ENCODE results near the gene CTNNA3.

The CTNNA3 gene

GRCh38 chr10:66538908-66539307 lies 1157.1 kb downstream of the CTNNA3 start:
- Histone ChIP-seq H3K4me3 (ENCODE audit: insufficient read depth, low read depth, low read length, poor library complexity, severe bottlenecking) (no peak overlapping the region), H3K4me1 (ENCODE audit: control insufficient read depth, insufficient read depth, low read length, poor library complexity, severe bottlenecking) (no peaks in the 10 kb centered on the region), H3K36me3 (ENCODE audit: control insufficient read depth, insufficient read depth, low read length) (no peaks in the 10 kb centered on the region), H3K27me3 (replicated peaks; ENCODE audit: control insufficient read depth, insufficient read depth, low read length, poor library complexity, severe bottlenecking) (no peaks in the 10 kb centered on the region), H3K27ac (ENCODE audit: insufficient read depth, low read length, poor library complexity, severe bottlenecking) (no peak overlapping the region), H3K9me3 (ENCODE audit: control insufficient read depth, low read length) (no peaks in the 10 kb centered on the region)
- DNase-seq = no peak

DNA sequence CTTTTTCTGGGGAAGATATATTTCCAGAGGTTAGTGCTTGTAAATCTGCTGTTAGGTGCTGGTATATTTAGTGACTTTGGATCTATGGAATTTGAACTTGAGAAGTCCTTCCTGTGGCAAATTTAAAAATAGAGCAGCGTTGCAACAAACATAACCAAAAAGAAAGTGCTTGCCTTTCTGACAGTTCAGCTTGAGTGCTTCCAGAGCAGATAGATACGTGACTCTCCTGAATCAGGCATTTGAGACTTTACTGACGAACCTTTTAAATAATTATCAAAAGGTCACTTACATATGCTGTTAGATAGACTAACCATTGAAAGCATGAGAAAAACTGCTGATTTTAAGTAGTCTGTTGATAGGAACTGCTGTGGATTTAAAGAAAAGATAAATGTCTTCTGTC lies 1157.6 kb downstream of the CTNNA3 start:
- Histone ChIP-seq H3K27me3 (replicated peaks; ENCODE audit: control insufficient read depth, insufficient read depth, low read length, poor library complexity, severe bottlenecking) (no peaks in the 10 kb centered on the region), H3K4me3 (ENCODE audit: insufficient read depth, low read depth, low read length, poor library complexity, severe bottlenecking) (no peak overlapping the region), H3K9me3 (ENCODE audit: control insufficient read depth, low read length) (no peaks in the 10 kb centered on the region), H3K36me3 (ENCODE audit: control insufficient read depth, insufficient read depth, low read length) (no peaks in the 10 kb centered on the region), H3K4me1 (ENCODE audit: control insufficient read depth, insufficient read depth, low read length, poor library complexity, severe bottlenecking) (no peaks in the 10 kb centered on the region), H3K27ac (ENCODE audit: insufficient read depth, low read length, poor library complexity, severe bottlenecking) (no peak overlapping the region)
- no peak for DNase-seq

- Histone ChIP-seq H3K4me3 (ENCODE audit: insufficient read depth, low read depth, low read length, poor library complexity, severe bottlenecking) (no peak overlapping the region), H3K36me3 (ENCODE audit: control insufficient read depth, insufficient read depth, low read length) (no peaks in the 10 kb centered on the region), H3K27me3 (replicated peaks; ENCODE audit: control insufficient read depth, insufficient read depth, low read length, poor library complexity, severe bottlenecking) (no peaks in the 10 kb centered on the region), H3K4me1 (ENCODE audit: control insufficient read depth, insufficient read depth, low read length, poor library complexity, severe bottlenecking) (no peaks in the 10 kb centered on the region), H3K27ac (ENCODE audit: insufficient read depth, low read length, poor library complexity, severe bottlenecking) (no peak overlapping the region), H3K9me3 (ENCODE audit: control insufficient read depth, low read length) (no peaks in the 10 kb centered on the region)
- no peak for DNase-seq
These were observed 1158.8 kb downstream of the CTNNA3 start for GRCh38 chr10:66537186-66537585.

DNA sequence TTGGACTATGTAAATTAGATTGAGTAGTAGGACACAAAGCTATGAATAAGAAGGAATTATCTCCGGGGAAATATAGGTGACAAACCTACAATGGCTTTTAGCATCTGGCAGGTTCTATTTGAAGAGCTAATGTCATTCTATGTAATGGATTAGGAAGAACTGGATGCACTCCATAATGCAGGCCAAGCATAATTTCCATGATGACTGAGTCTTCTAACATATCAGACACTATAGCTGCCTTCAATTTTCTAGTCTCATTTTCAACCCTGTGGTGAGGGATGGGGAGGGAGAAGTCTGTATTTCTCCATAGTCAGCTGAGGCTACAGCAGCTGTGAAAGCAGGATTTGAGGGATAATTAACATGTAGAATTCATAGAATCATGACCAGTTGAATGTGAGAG lies 1160.6 kb downstream of the CTNNA3 start:
- Histone ChIP-seq H3K27ac (ENCODE audit: insufficient read depth, low read length, poor library complexity, severe bottlenecking) (no peak overlapping the region), H3K9me3 (ENCODE audit: control insufficient read depth, low read length) (no peaks in the 10 kb centered on the region), H3K36me3 (ENCODE audit: control insufficient read depth, insufficient read depth, low read length) (no peaks in the 10 kb centered on the region), H3K27me3 (replicated peaks; ENCODE audit: control insufficient read depth, insufficient read depth, low read length, poor library complexity, severe bottlenecking) (no peaks in the 10 kb centered on the region), H3K4me3 (ENCODE audit: insufficient read depth, low read depth, low read length, poor library complexity, severe bottlenecking) (no peak overlapping the region), H3K4me1 (ENCODE audit: control insufficient read depth, insufficient read depth, low read length, poor library complexity, severe bottlenecking) (no peaks in the 10 kb centered on the region)
- DNase-seq = no peak

DNA sequence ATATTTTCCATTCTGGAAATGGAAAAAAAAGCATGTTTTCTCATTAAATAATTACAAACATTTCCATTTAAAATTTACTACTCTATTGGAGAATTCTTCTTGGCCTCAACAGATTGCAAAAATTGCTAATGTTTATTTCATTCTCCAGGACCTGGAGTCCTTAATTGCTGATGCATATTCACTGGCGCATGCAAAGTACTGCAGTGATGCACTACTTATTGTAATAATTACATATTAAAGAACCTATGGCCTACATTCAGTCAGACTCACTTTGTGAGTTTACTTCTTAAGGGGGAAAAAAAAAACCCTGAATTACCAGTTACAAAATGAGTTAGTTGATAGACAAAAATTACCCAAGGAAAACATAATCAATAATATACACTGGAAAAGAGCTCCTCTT lies 1161.1 kb downstream of the CTNNA3 start:
- no peaks in the 10 kb centered on the region for H3K9me3 ChIP-seq (ENCODE audit: control insufficient read depth, low read length)
- no peaks in the 10 kb centered on the region for H3K27me3 ChIP-seq (replicated peaks; ENCODE audit: control insufficient read depth, insufficient read depth, low read length, poor library complexity, severe bottlenecking)
- H3K36me3 ChIP-seq (ENCODE audit: control insufficient read depth, insufficient read depth, low read length) = no peaks in the 10 kb centered on the region
- no peak overlapping the region for H3K4me3 ChIP-seq (ENCODE audit: insufficient read depth, low read depth, low read length, poor library complexity, severe bottlenecking)
- DNase-seq = no peak
- H3K27ac ChIP-seq (ENCODE audit: insufficient read depth, low read length, poor library complexity, severe bottlenecking) = no peak overlapping the region
- H3K4me1 ChIP-seq (ENCODE audit: control insufficient read depth, insufficient read depth, low read length, poor library complexity, severe bottlenecking) = no peaks in the 10 kb centered on the region

- Histone ChIP-seq H3K27me3 (replicated peaks; ENCODE audit: control insufficient read depth, insufficient read depth, low read length, poor library complexity, severe bottlenecking) (no peaks in the 10 kb centered on the region), H3K27ac (ENCODE audit: insufficient read depth, low read length, poor library complexity, severe bottlenecking) (no peak overlapping the region), H3K4me1 (ENCODE audit: control insufficient read depth, insufficient read depth, low read length, poor library complexity, severe bottlenecking) (no peaks in the 10 kb centered on the region), H3K4me3 (ENCODE audit: insufficient read depth, low read depth, low read length, poor library complexity, severe bottlenecking) (no peak overlapping the region), H3K9me3 (ENCODE audit: control insufficient read depth, low read length) (no peaks in the 10 kb centered on the region), H3K36me3 (ENCODE audit: control insufficient read depth, insufficient read depth, low read length) (no peaks in the 10 kb centered on the region)
- no peak for DNase-seq
These were observed 1174.5 kb downstream of the CTNNA3 start for GRCh38 chr10:66521506-66521905.

DNA sequence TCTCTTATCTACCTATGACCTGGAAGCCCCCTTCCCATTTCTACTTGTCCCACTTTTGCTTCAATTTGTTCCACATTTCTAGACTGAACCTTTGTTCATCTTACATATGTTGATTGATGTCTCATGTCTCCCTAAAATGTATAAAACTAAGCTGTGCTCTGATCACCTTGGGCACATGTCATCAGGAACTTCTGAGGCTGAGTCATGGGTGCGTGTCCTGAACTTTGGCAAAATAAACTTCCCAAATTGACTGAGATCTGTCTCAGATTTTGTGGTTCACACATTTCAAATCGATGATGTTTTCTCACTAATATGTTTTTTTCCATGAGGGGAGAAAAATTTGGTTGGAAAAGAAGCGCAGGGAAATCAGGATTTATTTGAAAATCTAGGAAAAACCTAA lies 1176.4 kb downstream of the CTNNA3 start:
- Histone ChIP-seq H3K27me3 (replicated peaks; ENCODE audit: control insufficient read depth, insufficient read depth, low read length, poor library complexity, severe bottlenecking) (no peaks in the 10 kb centered on the region), H3K27ac (ENCODE audit: insufficient read depth, low read length, poor library complexity, severe bottlenecking) (no peak overlapping the region), H3K4me3 (ENCODE audit: insufficient read depth, low read depth, low read length, poor library complexity, severe bottlenecking) (no peak overlapping the region), H3K9me3 (ENCODE audit: control insufficient read depth, low read length) (no peaks in the 10 kb centered on the region), H3K36me3 (ENCODE audit: control insufficient read depth, insufficient read depth, low read length) (no peaks in the 10 kb centered on the region), H3K4me1 (ENCODE audit: control insufficient read depth, insufficient read depth, low read length, poor library complexity, severe bottlenecking) (no peaks in the 10 kb centered on the region)
- no peak for DNase-seq

DNA sequence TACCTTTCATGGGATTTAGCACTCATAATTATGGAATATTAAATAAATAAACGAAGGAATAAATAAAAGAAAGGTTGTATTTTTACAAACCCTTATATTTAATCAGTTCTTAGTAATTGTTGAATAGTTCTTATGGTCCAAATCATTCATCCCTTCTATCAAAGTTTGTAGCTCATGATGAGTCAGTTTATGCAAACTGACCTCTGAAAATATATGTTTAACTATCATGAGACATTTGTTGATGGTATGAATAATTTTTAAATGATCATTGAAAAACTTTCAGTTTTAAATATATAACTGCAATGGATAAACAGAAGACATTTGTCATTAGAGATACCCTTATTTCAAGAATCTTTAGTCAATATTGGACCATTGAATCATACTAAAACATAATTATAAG lies 1181.3 kb downstream of the CTNNA3 start:
- Histone ChIP-seq H3K9me3 (ENCODE audit: control insufficient read depth, low read length) (no peaks in the 10 kb centered on the region), H3K4me1 (ENCODE audit: control insufficient read depth, insufficient read depth, low read length, poor library complexity, severe bottlenecking) (no peaks in the 10 kb centered on the region), H3K27me3 (replicated peaks; ENCODE audit: control insufficient read depth, insufficient read depth, low read length, poor library complexity, severe bottlenecking) (no peaks in the 10 kb centered on the region), H3K36me3 (ENCODE audit: control insufficient read depth, insufficient read depth, low read length) (no peaks in the 10 kb centered on the region), H3K4me3 (ENCODE audit: insufficient read depth, low read depth, low read length, poor library complexity, severe bottlenecking) (no peak overlapping the region), H3K27ac (ENCODE audit: insufficient read depth, low read length, poor library complexity, severe bottlenecking) (no peak overlapping the region)
- DNase-seq = no peak

DNA sequence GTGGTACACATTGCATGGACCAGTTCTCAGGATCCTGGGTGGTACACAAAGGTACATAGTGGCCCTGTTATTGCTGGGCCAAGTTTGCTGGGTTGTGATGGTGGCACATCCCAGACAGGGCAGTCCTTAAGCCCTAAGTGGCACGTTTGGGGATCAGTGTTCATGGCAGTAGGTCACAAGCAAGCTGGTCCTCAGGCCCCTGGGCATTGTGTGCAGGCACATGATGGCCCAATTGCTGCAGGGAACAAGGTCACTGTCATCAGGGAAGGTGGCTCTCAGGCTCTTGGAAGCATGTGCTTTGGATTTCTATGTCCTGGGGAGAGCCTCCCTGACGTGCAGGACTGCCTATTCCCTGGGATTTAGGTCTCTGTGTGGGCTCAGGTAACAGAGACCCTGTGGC lies 1182.5 kb downstream of the CTNNA3 start:
- no peak for DNase-seq
- no peaks in the 10 kb centered on the region for H3K4me1 ChIP-seq (ENCODE audit: control insufficient read depth, insufficient read depth, low read length, poor library complexity, severe bottlenecking)
- no peaks in the 10 kb centered on the region for H3K27me3 ChIP-seq (replicated peaks; ENCODE audit: control insufficient read depth, insufficient read depth, low read length, poor library complexity, severe bottlenecking)
- no peak overlapping the region for H3K4me3 ChIP-seq (ENCODE audit: insufficient read depth, low read depth, low read length, poor library complexity, severe bottlenecking)
- H3K9me3 ChIP-seq (ENCODE audit: control insufficient read depth, low read length) = no peaks in the 10 kb centered on the region
- H3K27ac ChIP-seq (ENCODE audit: insufficient read depth, low read length, poor library complexity, severe bottlenecking) = no peak overlapping the region
- no peaks in the 10 kb centered on the region for H3K36me3 ChIP-seq (ENCODE audit: control insufficient read depth, insufficient read depth, low read length)

DNA sequence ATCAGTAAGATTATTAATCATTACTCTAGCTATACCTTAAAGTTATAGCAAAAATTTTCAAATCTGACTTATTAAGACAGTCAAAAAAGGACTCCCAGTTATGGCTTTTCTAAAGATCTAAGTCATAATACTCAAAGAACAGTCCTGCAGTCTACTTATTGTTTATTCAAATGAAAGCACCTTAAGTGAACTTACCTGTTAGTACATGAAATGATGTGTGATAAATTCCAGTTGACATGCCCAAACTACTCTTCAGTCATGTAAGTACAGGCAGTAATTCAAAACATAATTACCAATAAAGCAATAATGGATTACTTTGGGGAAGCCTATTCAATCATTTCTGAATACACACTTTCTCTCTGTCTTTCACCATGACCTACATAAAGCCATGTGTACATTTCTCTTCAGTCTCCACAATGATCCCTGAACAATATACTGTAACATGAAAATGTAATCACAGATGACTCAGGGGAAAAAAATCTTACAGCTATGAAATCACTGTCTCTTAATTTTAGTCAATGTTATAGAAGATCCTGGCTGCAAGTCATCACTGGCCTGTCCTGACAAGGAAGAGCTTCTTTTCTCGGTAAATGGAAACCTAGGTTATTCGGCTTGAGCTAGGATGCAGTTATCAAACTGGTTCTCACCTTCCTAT lies 1190.9 kb downstream of the CTNNA3 start:
- H3K4me1 ChIP-seq (ENCODE audit: control insufficient read depth, insufficient read depth, low read length, poor library complexity, severe bottlenecking) = no peaks in the 10 kb centered on the region
- no peaks in the 10 kb centered on the region for H3K27me3 ChIP-seq (replicated peaks; ENCODE audit: control insufficient read depth, insufficient read depth, low read length, poor library complexity, severe bottlenecking)
- no peaks in the 10 kb centered on the region for H3K9me3 ChIP-seq (ENCODE audit: control insufficient read depth, low read length)
- H3K36me3 ChIP-seq (ENCODE audit: control insufficient read depth, insufficient read depth, low read length) = no peaks in the 10 kb centered on the region
- H3K4me3 ChIP-seq (ENCODE audit: insufficient read depth, low read depth, low read length, poor library complexity, severe bottlenecking) = no peak overlapping the region
- no peak for DNase-seq
- H3K27ac ChIP-seq (ENCODE audit: insufficient read depth, low read length, poor library complexity, severe bottlenecking) = no peak overlapping the region
